ENCODE measurements around the gene SLC35F3. TPM values are rescaled to one million over a fixed set of nuclear protein-coding genes. Genes with fewer than 3 reads are reported as not detected.

The SLC35F3 gene
- total and polyA plus RNA-seq, 9 of the 15 experiments (the other 6 are each of a cell fraction or from before 2014, with no cell fraction given) = 0.04 to 0.07 (median 0.04) TPM; not detected in 6

GRCh38 chr1:233962878-233963277, 58.4 kb downstream of the SLC35F3 start (continued):
- TF ChIP-seq SFPQ (IDR thresholded peaks at IDR 0.05; ENCODE audit: low read depth, low read length) = no peak
- TF ChIP-seq NR4A1 (CRISPR knock-in tag; IDR thresholded peaks at IDR 0.05) = no peak
- TF ChIP-seq NR4A1 (tag; IDR thresholded peaks at IDR 0.05) = no peak
- no peak for TF ChIP-seq CREM (IDR thresholded peaks at IDR 0.05; ENCODE audit: low read depth)
- TF ChIP-seq EHMT2 (IDR thresholded peaks at IDR 0.05) = no peak
- no peak for TF ChIP-seq FOXA1 (IDR thresholded peaks at IDR 0.05; ENCODE audit: borderline replicate concordance)
- peak; percentile 65 to 74; a peak in 3 of 4 replicates for TF ChIP-seq TRIM24 (IDR thresholded peaks at IDR 0.05)
- no peak for TF ChIP-seq ZEB2 (IDR thresholded peaks at IDR 0.05)
- no peak for TF ChIP-seq BMI1 (IDR thresholded peaks at IDR 0.05; ENCODE audit: low read length)
- TF ChIP-seq ZNF212 (CRISPR knock-in tag; IDR thresholded peaks at IDR 0.05) = no peak
- peak; percentile 55; the same call in 1 of the 2 replicates for TF ChIP-seq TAL1 (IDR thresholded peaks at IDR 0.05)
- peak; percentile 28; the same call in 1 of the 2 replicates for TF ChIP-seq GATA2 (CRISPR knock-in tag; IDR thresholded peaks at IDR 0.05)
- no peak for TF ChIP-seq PRPF4 (IDR thresholded peaks at IDR 0.05; ENCODE audit: insufficient read depth, low read depth, low read length, poor library complexity, severe bottlenecking)
- TF ChIP-seq CTCF (IDR thresholded peaks at IDR 0.05 in 2 of 3, conservative IDR thresholded peaks at IDR 0.05 in 1 of 3; ENCODE audit: insufficient read depth in 2 of 3, low read depth in 1 of 3, low read length in 3 of 3) = no peak
- TF ChIP-seq TRIM28 (IDR thresholded peaks at IDR 0.05) = no peak
- peak; percentile 67; the same call in 1 of the 2 replicates for TF ChIP-seq NCOR1 (IDR thresholded peaks at IDR 0.05)
- no peak for TF ChIP-seq PML (IDR thresholded peaks at IDR 0.05; ENCODE audit: low read length)
- peak; percentile 31; the same call in 1 of the 2 replicates for TF ChIP-seq NFIC (IDR thresholded peaks at IDR 0.05)
- TF ChIP-seq BHLHE40 (IDR thresholded peaks at IDR 0.05; ENCODE audit: low read length) = 0 out of 2 replicates have a peak, but pooled peaks have one; percentile 31
- no peak for TF ChIP-seq FOXP4 (CRISPR knock-in tag; IDR thresholded peaks at IDR 0.05; ENCODE audit: borderline replicate concordance)
- no peak for TF ChIP-seq CBFB (CRISPR knock-in tag; IDR thresholded peaks at IDR 0.05)
- no peak for TF ChIP-seq SRSF1 (IDR thresholded peaks at IDR 0.05; ENCODE audit: low read depth, low read length)
- no peak for TF ChIP-seq HNRNPL (IDR thresholded peaks at IDR 0.05; ENCODE audit: low read depth, low read length)
- TF ChIP-seq KAT8 (IDR thresholded peaks at IDR 0.05; ENCODE audit: low read depth) = no peak
- TF ChIP-seq DNMT1 (IDR thresholded peaks at IDR 0.05) = no peak
- TF ChIP-seq ZNF263 (CRISPR knock-in tag; IDR thresholded peaks at IDR 0.05; ENCODE audit: borderline replicate concordance) = no peak
- TF ChIP-seq CHD2 (IDR thresholded peaks at IDR 0.05; ENCODE audit: low read depth, low read length) = no peak

Measured in K562 (cell line).